Tibial nerve (tissue), 4 donors: ENCODE results near the gene MPHOSPH6. TPM values are rescaled to one million over a fixed set of nuclear protein-coding genes. Genes with fewer than 3 reads are reported as not detected.
A peak's percentile ranks its signal among the peaks of the same experiment; 100 is the strongest.
"Not testable (repeated sequence)": the region's sequence is repeated elsewhere in the genome, so short reads cannot be mapped to it uniquely, and the experiment has no call there.

ENCODE experiments used
- DNase-seq, 2 donors: peaks; one replicate each; pipeline ENCODE4 v3.0.0-alpha.2; 2019; ENCODE audit warnings: low spot score in 2 of 2
- H3K27ac ChIP-seq, 4 donors: fragments of 200-600 bp; sonication (generic) in 3 of 4; one replicate each; pipeline ENCODE4 v1.5.1; 2017 to 2019; ENCODE audit warnings: mild to moderate bottlenecking in 1 of 4
- H3K27me3 ChIP-seq, 2 donors: fragments of 200-600 bp; sonication (generic) in 1 of 2; one replicate each; pipeline versions ENCODE4 v1.5.1 to v1.6.0; 2017 to 2019
- H3K36me3 ChIP-seq, 3 donors: fragments of 200-600 bp; sonication (generic); one replicate each; pipeline ENCODE4 v1.5.1; 2018 to 2019
- H3K4me1 ChIP-seq, 4 donors: fragments of 200-600 bp; sonication (generic) in 3 of 4; one replicate each; pipeline ENCODE4 v1.5.1; 2017 to 2019
- H3K4me3 ChIP-seq, 4 donors: fragments of 200-600 bp; sonication (generic) in 3 of 4; one replicate each; pipeline ENCODE4 v1.5.1; 2017 to 2019; ENCODE audit warnings: mild to moderate bottlenecking in 1 of 4, moderate library complexity in 1 of 4
- H3K9me3 ChIP-seq, 4 donors: fragments of 200-600 bp; sonication (generic) in 3 of 4; one replicate each; pipeline ENCODE4 v1.5.1; 2017 to 2019
- CTCF ChIP-seq, 5 experiments: fragments of 200-600 bp in 3 of 5; fragments of 450-650 bp in 2 of 5; sonication (generic) in 3 of 5; IDR thresholded peaks; one replicate each; pipeline ENCODE4 v1.5.1; 2016 to 2019; ENCODE audit warnings: antibody characterized with exemption in 5 of 5, mild to moderate bottlenecking in 3 of 5, moderate library complexity in 2 of 5
- EP300 ChIP-seq, 2 donors: sonication (generic); formaldehyde crosslinking; IDR thresholded peaks; one replicate each; pipeline ENCODE4 v1.6.1; 2017; ENCODE audit warnings: antibody characterized with exemption in 2 of 2, mild to moderate bottlenecking in 1 of 2
- POLR2A ChIP-seq, 2 donors: fragments of 450-650 bp; IDR thresholded peaks; one replicate each; pipeline ENCODE4 v1.6.1; 2017; ENCODE audit warnings: antibody characterized with exemption in 2 of 2, mild to moderate bottlenecking in 2 of 2, moderate library complexity in 2 of 2
- WGBS, 2 donors: methylation state at CpG; one replicate each; pipeline ENCODE4 v1.1.5; 2018; 5-methylcytosine and 5-hydroxymethylcytosine counted together
- total RNA-seq, 4 donors: library from RNA; depleted of rRNA; stranded (reverse); fragments of >200 nt; gene quantifications; one replicate each; pipeline ENCODE4 v1.1.0, GENCODE V29; 2016

Gene MPHOSPH6
- total RNA-seq, 4 donors from 2014 or later = 9.4 to 48.3 (median 29.7) TPM

- Histone ChIP-seq H3K36me3 (peaks cover 0 to 38% (median 0%) of the 10 kb centered on the region in 3 donors), H3K4me1 (peaks cover 0 to 19% (median 7%) of the 10 kb centered on the region in 4 donors), H3K27me3 (no peaks in the 10 kb centered on the region), H3K4me3 (no peak overlapping the region), H3K9me3 (peaks cover 0 to 6% (median 2%) of the 10 kb centered on the region in 4 donors), H3K27ac (no peak overlapping the region)
- 85 to 89% methylated on average over 2 of the region's 2 CpGs for WGBS, 2 donors
- no peak for DNase-seq
- TF ChIP-seq CTCF (IDR thresholded peaks at IDR 0.05) = no peak
- TF ChIP-seq EP300 (IDR thresholded peaks at IDR 0.05) = no peak
- no peak for TF ChIP-seq POLR2A (IDR thresholded peaks at IDR 0.05)
Observed at GRCh38 chr16:82149536-82149935, 20.5 kb downstream of the MPHOSPH6 start.

GRCh38 chr16:82147546-82147945 lies 22.5 kb downstream of the MPHOSPH6 start:
- H3K27ac ChIP-seq = no peak overlapping the region
- H3K4me1 ChIP-seq = peaks cover 0 to 19% (median 7%) of the 10 kb centered on the region in 4 donors
- TF ChIP-seq POLR2A (IDR thresholded peaks at IDR 0.05) (no peak), EP300 (IDR thresholded peaks at IDR 0.05) (no peak), CTCF (IDR thresholded peaks at IDR 0.05) (no peak)
- no peak for DNase-seq
- no peak overlapping the region for H3K4me3 ChIP-seq
- H3K36me3 ChIP-seq = peaks cover 0 to 19% (median 0%) of the 10 kb centered on the region in 3 donors
- H3K27me3 ChIP-seq = no peaks in the 10 kb centered on the region
- WGBS, 2 donors = 85 to 99% methylated on average over 5 of the region's 5 CpGs
- no peaks in the 10 kb centered on the region for H3K9me3 ChIP-seq

- Histone ChIP-seq H3K9me3 (no peaks in the 10 kb centered on the region), H3K36me3 (peaks cover 0 to 18% (median 0%) of the 10 kb centered on the region in 3 donors), H3K27ac (peak overlapping the region in 2 of 4 donors; percentile 6 to 56), H3K4me1 (peaks cover 0 to 19% (median 7%) of the 10 kb centered on the region in 4 donors), H3K27me3 (no peaks in the 10 kb centered on the region), H3K4me3 (no peak overlapping the region)
- TF ChIP-seq POLR2A (IDR thresholded peaks at IDR 0.05) = no peak
- TF ChIP-seq EP300 (IDR thresholded peaks at IDR 0.05) = peak in 1 of 2 donors; percentile 45
- 39 to 61% methylated on average over 5 of the region's 5 CpGs for WGBS, 2 donors
- no peak for DNase-seq
Observed at GRCh38 chr16:82146957-82147356, 23.1 kb downstream of the MPHOSPH6 start.

GRCh38 chr16:82146556-82146955 lies 23.5 kb downstream of the MPHOSPH6 start:
- DNase-seq = no peak
- Histone ChIP-seq H3K9me3 (no peaks in the 10 kb centered on the region), H3K4me1 (peaks cover 0 to 19% (median 7%) of the 10 kb centered on the region in 4 donors), H3K27ac (peak overlapping the region in 2 of 4 donors; percentile 6 to 56), H3K27me3 (no peaks in the 10 kb centered on the region), H3K36me3 (peaks cover 0 to 18% (median 0%) of the 10 kb centered on the region in 3 donors), H3K4me3 (no peak overlapping the region)
- TF ChIP-seq CTCF (IDR thresholded peaks at IDR 0.05) = no peak
- TF ChIP-seq POLR2A (IDR thresholded peaks at IDR 0.05) = no peak
- TF ChIP-seq EP300 (IDR thresholded peaks at IDR 0.05) = no peak
- 79 to 84% methylated on average over 2 to 3 of the region's 3 CpGs for WGBS, 2 donors

- not testable (repeated sequence) for H3K4me1 ChIP-seq, H3K27me3 ChIP-seq, H3K36me3 ChIP-seq, H3K4me3 ChIP-seq, H3K9me3 ChIP-seq, DNase-seq, H3K27ac ChIP-seq
- 81 to 96% methylated on average over 19 of the region's 19 CpGs for WGBS, 2 donors
Observed at GRCh38 chr16:82139286-82139571, 30.8 kb downstream of the MPHOSPH6 start.

GRCh38 chr16:82138478-82139285 lies 31.3 kb downstream of the MPHOSPH6 start:
- no peak overlapping the region for H3K27ac ChIP-seq
- no peak for DNase-seq
- H3K27me3 ChIP-seq = no peaks in the 10 kb centered on the region
- no peak for TF ChIP-seq POLR2A (IDR thresholded peaks at IDR 0.05)
- no peak for TF ChIP-seq CTCF (IDR thresholded peaks at IDR 0.05)
- TF ChIP-seq EP300 (IDR thresholded peaks at IDR 0.05) = no peak
- H3K36me3 ChIP-seq = peaks cover 0 to 6% (median 0%) of the 10 kb centered on the region in 3 donors
- 91 to 92% methylated on average over 15 of the region's 15 CpGs for WGBS, 2 donors
- peaks cover 0 to 3% (median 0%) of the 10 kb centered on the region in 4 donors for H3K4me1 ChIP-seq
- no peak overlapping the region for H3K4me3 ChIP-seq
- no peaks in the 10 kb centered on the region for H3K9me3 ChIP-seq
